Measurements from ENCODE around the gene C6orf89. TPM values are rescaled to one million over a fixed set of nuclear protein-coding genes. Genes with fewer than 3 reads are reported as not detected.
A peak's percentile ranks its signal among the peaks of the same experiment; 100 is the strongest.

Gene C6orf89
- total RNA-seq, 1 donor = 58.2 TPM

DNA sequence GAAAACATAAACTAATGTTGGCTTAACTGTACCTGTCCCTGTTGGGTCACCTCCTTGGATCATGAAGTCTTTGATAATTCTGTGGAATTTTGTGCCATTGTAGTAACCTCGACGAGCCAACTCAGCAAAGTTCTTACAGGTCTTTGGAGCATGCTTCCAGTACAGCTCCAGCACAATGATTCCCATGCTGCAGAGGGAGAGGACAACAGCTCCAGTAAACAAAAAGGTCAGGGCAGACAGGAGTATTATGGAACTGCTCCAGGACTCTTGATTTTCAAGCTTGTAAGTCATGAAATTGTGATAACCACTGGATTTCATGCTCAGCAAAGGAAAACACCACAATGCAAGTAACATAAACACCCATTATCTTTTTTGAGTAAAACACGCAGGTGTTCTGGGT is 14.1 kb upstream of the C6orf89 start:
- TF ChIP-seq, protein P1, sequence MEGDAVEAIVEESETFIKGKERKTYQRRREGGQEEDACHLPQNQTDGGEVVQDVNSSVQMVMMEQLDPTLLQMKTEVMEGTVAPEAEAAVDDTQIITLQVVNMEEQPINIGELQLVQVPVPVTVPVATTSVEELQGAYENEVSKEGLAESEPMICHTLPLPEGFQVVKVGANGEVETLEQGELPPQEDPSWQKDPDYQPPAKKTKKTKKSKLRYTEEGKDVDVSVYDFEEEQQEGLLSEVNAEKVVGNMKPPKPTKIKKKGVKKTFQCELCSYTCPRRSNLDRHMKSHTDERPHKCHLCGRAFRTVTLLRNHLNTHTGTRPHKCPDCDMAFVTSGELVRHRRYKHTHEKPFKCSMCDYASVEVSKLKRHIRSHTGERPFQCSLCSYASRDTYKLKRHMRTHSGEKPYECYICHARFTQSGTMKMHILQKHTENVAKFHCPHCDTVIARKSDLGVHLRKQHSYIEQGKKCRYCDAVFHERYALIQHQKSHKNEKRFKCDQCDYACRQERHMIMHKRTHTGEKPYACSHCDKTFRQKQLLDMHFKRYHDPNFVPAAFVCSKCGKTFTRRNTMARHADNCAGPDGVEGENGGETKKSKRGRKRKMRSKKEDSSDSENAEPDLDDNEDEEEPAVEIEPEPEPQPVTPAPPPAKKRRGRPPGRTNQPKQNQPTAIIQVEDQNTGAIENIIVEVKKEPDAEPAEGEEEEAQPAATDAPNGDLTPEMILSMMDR (IDR thresholded peaks at IDR 0.05; ENCODE audit: insufficient read depth, low read length) = no peak
- no peak for DNase-seq (ENCODE audit: low read depth)
- H3K4me3 ChIP-seq (ENCODE audit: low read depth, low read length) = no peak overlapping the region

DNA sequence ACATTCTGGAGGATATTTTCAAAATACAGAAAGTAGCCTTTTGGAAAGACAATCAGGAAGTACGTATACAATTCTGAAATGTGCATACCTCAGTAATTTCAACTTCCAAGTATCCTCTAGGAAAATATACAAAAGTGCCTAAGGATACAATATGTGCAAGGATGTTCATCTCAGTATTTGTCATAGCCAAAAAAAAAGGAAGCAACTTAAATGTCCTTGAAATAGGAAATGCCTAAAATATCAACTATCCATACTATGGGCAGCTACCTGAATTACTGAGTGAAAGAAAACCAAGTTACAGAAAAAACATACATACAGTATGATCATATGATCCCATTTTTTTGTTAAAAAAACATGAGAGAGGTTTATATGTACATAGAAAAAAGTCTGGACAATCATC is 12.6 kb upstream of the C6orf89 start:
- H3K4me3 ChIP-seq (ENCODE audit: low read depth, low read length) = no peak overlapping the region
- TF ChIP-seq, protein P1 (IDR thresholded peaks at IDR 0.05; ENCODE audit: insufficient read depth, low read length) = no peak
- no peak for DNase-seq (ENCODE audit: low read depth)

DNA sequence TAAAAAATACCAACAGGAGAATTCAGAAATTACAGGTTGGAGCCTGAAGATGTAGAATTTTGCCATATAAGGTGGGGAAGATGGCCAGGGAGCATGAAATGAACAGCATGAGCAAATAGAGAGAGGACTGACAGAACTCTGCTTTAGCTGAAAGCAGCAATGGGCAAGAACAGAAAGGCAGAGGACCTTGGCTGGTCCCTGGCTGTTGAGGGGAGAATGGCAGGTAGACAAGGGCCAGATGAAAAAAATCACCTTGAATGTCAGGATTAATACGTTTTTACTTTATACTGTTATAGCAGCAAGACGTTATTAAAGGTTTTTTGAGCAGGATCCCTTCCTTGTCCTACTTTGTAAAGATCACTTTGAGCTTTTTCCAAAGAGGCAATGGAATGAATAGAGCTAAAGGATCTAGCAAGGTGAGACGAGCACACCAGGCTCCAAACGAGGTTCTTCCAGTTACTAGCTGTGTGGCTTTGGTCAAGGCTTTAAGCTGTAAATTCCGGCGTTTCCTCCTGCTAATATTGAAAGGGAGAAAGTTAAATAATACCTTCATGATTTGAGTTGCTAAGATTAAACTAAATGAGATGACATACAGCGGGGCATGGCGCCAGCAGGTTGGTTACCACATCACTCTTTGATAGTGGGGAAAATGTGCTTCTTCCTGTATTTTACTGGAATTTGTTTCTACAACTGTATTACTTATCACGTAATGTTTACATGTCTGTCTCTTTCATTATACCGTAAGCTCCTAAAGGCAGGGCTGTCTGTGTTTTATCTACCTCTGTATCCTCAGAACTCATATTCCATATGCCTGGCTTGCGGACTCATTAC is 11.9 kb upstream of the C6orf89 start:
- peak overlapping the region; percentile 99 for H3K4me3 ChIP-seq (ENCODE audit: low read depth, low read length)
- DNase-seq (ENCODE audit: low read depth) = peak; percentile 33
- TF ChIP-seq, protein P1 (IDR thresholded peaks at IDR 0.05; ENCODE audit: insufficient read depth, low read length) = no peak

DNA sequence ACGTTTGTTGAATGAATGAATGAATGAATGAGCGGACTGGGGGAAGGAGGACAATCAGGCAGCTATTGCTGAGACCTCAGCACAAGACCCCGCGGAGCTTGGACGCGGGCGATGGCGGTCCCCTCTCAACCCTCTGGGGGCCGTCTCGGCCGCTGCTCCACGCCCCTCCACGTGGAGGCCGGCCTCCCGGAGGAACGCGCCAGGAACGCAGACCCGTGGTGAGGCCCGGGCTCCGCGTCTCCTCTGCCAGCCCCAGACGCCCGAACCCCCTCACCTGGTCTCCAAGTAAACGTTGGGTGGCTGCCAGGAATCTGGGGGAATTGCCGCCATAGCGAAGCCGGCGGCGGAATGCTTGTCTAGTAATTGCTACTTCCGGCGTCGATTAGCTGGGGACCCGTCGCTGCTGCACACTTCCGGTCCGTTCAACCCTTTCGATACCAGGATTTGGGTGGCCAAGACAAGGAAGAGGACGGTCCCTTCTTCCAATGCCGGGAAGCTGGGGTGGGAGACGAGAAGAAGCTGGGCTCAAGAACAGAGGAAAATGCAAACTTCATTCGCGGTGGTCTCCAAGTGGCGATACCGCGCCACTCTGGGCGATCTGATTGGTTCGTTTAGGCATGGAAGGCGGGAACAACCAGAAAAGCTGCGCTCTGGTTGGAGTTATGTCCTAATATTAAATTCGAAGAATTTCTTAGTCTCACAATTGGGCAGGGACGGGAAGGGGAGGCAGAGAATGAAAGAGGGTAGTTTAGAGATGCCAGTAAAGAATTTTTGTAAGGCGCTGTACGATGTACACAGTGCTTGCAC is 11.1 kb upstream of the C6orf89 start, which contains the start of gene PPIL1:
Gene PPIL1 (minus strand): TSS at position 361 of the 807 bp plus-strand sequence. CDS start 31 bp downstream, at position 330.
- peak within 1 kb of the TSS; percentile 99 for H3K4me3 ChIP-seq (ENCODE audit: low read depth, low read length)
- peak; percentile 94 for DNase-seq (ENCODE audit: low read depth)
- TF ChIP-seq, protein P1 (IDR thresholded peaks at IDR 0.05; ENCODE audit: insufficient read depth, low read length) = no peak

DNA sequence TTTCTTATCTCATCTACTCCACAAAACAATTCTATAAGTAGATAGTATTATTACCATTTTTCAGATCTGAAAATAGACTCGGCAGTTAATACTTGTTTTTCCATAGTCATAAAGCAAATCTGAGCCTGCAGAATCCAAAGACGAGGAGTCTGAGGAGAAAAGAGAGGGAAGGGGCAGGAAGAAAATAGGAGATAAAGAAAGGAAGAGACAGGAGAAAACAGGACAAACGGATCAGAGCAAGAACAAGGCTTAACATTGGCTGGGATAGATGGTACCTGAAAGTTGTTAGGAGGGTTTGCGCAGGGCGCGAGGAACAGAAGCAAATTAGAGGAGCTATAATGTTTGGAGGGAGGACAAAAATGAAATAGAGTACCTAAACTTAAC is 10.5 kb upstream of the C6orf89 start:
- TF ChIP-seq, protein P1 (IDR thresholded peaks at IDR 0.05; ENCODE audit: insufficient read depth, low read length) = no peak
- peak overlapping the region; percentile 99 for H3K4me3 ChIP-seq (ENCODE audit: low read depth, low read length)
- no peak for DNase-seq (ENCODE audit: low read depth)

DNA sequence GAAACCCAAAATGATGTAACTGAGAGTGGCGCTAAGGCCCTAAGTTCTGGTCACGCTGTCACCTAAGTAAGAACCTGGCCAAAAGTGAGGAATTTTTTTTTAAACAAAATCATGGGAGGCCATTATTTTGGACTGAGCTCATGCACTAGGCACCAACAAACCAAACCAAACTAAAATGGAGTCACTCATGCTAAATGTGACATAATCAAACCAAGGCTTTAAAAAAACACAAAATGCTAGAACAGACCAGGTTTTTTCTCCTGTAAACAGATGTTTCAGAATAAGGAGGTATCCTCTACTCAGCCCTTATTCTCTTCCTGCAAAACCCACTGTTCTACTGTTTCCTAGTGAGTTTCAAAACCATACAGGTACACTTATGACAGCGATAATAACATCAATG is 1.1 kb upstream of the C6orf89 start:
- H3K4me3 ChIP-seq (ENCODE audit: low read depth, low read length) = no peak overlapping the region
- DNase-seq (ENCODE audit: low read depth) = no peak
- TF ChIP-seq, protein P1 (IDR thresholded peaks at IDR 0.05; ENCODE audit: insufficient read depth, low read length) = no peak

All from fibroblast of the aortic adventitia (primary cell).